Neural progenitor cell (in vitro differentiated cells): ENCODE data around the gene NPM1. TPM values are rescaled to one million over a fixed set of nuclear protein-coding genes. Genes with fewer than 3 reads are reported as not detected.

ENCODE experiments used
- DNase-seq: peaks from one replicate; pipeline ENCODE4 v3.0.0-alpha.2; 2016; ENCODE audit warnings: low spot score
- H2AFZ ChIP-seq: fragments of 200-600 bp; sonication (generic); replicated peaks from 2 replicates; pipeline ENCODE4 v1.6.1; 2016; ENCODE audit warnings: antibody characterized with exemption
- H3F3A ChIP-seq: fragments of 200-600 bp; sonication (generic); 2 replicates; pipeline ENCODE4 v1.6.1; 2016; ENCODE audit warnings: antibody characterized with exemption, low read depth
- H3K27ac ChIP-seq: fragments of 200-600 bp; sonication (generic); 2 replicates; pipeline ENCODE4 v1.5.1; 2016; ENCODE audit warnings: mild to moderate bottlenecking
- H3K27me3 ChIP-seq: fragments of 200-600 bp; sonication (generic); 2 replicates; pipeline ENCODE4 v1.6.1; 2016; ENCODE audit warnings: mild to moderate bottlenecking, moderate library complexity
- H3K36me3 ChIP-seq: fragments of 200-600 bp; sonication (generic); 2 replicates; pipeline ENCODE4 v1.5.1; 2016
- H3K4me1 ChIP-seq: fragments of 200-600 bp; sonication (generic); 2 replicates; pipeline ENCODE4 v1.6.1; 2016; ENCODE audit warnings: mixed run types
- H3K4me2 ChIP-seq: fragments of 200-600 bp; sonication (generic); 2 replicates; pipeline ENCODE4 v1.6.1; 2016
- H3K4me3 ChIP-seq: fragments of 200-600 bp; sonication (generic); 2 replicates; pipeline ENCODE4 v1.5.1; 2016
- H3K79me2 ChIP-seq: fragments of 200-600 bp; sonication (generic); 2 replicates; pipeline ENCODE4 v1.6.1; 2016; ENCODE audit warnings: low read depth
- H3K9ac ChIP-seq: fragments of 200-600 bp; sonication (generic); 2 replicates; pipeline ENCODE4 v1.6.1; 2016
- H3K9me3 ChIP-seq: fragments of 200-600 bp; sonication (generic); 2 replicates; pipeline ENCODE4 v1.5.1; 2016; ENCODE audit warnings: low read depth
- H4K20me1 ChIP-seq: fragments of 200-600 bp; sonication (generic); 2 replicates; pipeline ENCODE4 v1.6.1; 2016; ENCODE audit warnings: low read depth
- H3K27ac Mint-ChIP-seq: 3 replicates; pipeline ENCODE4 v1.8.0; 2021; ENCODE audit warnings: mixed read lengths
- H3K27me3 Mint-ChIP-seq: 2 replicates; pipeline ENCODE4 v1.8.0; 2022; ENCODE audit warnings: low read depth, mild to moderate bottlenecking, inconsistent platforms, moderate library complexity, mixed read lengths; ENCODE audit not compliant: insufficient read depth
- H3K36me3 Mint-ChIP-seq: 3 replicates; pipeline ENCODE4 v1.8.0; 2021; ENCODE audit warnings: mixed read lengths
- H3K4me1 Mint-ChIP-seq: 3 replicates; pipeline ENCODE4 v1.8.0; 2021; ENCODE audit warnings: mixed read lengths
- H3K4me3 Mint-ChIP-seq: 3 replicates; pipeline ENCODE4 v1.8.0; 2021; ENCODE audit warnings: mild to moderate bottlenecking, moderate library complexity, mixed read lengths
- H3K9me3 Mint-ChIP-seq: 3 replicates; pipeline ENCODE4 v1.8.0; 2020; ENCODE audit warnings: mixed read lengths
- CTCF ChIP-seq: fragments of 200-600 bp; sonication (generic); IDR thresholded peaks from 2 replicates; pipeline ENCODE4 v1.5.1; 2017; ENCODE audit warnings: antibody characterized with exemption, mild to moderate bottlenecking
- EZH2 ChIP-seq: fragments of 200-600 bp; sonication (generic); IDR thresholded peaks from 2 replicates; pipeline ENCODE4 v1.6.1; 2017; ENCODE audit warnings: antibody characterized with exemption, mild to moderate bottlenecking, moderate library complexity
- EZH2phosphoT487 ChIP-seq: fragments of 200-600 bp; sonication (generic); IDR thresholded peaks from 2 replicates; pipeline ENCODE4 v1.6.1; 2017; ENCODE audit warnings: antibody characterized with exemption
- total RNA-seq: library from RNA; depleted of rRNA; stranded (reverse); fragments of >200 nt; gene quantifications from 2 replicates; pipeline ENCODE4 v1.2.3, GENCODE V29; 2015; ENCODE audit warnings: low replicate concordance

Gene NPM1
- total RNA-seq, 1 donor from 2014 or later: 3,685 TPM

GRCh38 chr5:171421331-171422262 lies 33.9 kb downstream of the NPM1 start:
- no peaks in the 10 kb centered on the region for H3K79me2 ChIP-seq
- TF ChIP-seq EZH2: no peak
- TF ChIP-seq CTCF: no peak
- TF ChIP-seq EZH2phosphoT487: no peak
- no peak overlapping the region for H3K9ac ChIP-seq
- peak overlapping the region; percentile 53 for H3K4me3 ChIP-seq
- Mint-ChIP-seq H3K4me1 (peaks cover 56% of the 10 kb centered on the region), H3K27ac (no peak overlapping the region), H3K4me3 (peak overlapping the region; percentile 83), H3K36me3 (no peaks in the 10 kb centered on the region), H3K27me3 (peaks cover 17% of the 10 kb centered on the region), H3K9me3 (no peaks in the 10 kb centered on the region)
- H3K27ac ChIP-seq: no peak overlapping the region
- H3K27me3 ChIP-seq: peaks cover 48% of the 10 kb centered on the region
- peaks cover 41% of the 10 kb centered on the region for H3F3A ChIP-seq
- no peak overlapping the region for H2AFZ ChIP-seq
- H3K4me1 ChIP-seq: peaks cover 22% of the 10 kb centered on the region
- DNase-seq: no peak
- peaks cover 61% of the 10 kb centered on the region for H4K20me1 ChIP-seq
- H3K36me3 ChIP-seq: no peaks in the 10 kb centered on the region
- peak overlapping the region; percentile 90 for H3K4me2 ChIP-seq
- H3K9me3 ChIP-seq: no peaks in the 10 kb centered on the region

GRCh38 chr5:171422495-171422894 lies 34.8 kb downstream of the NPM1 start:
- Histone ChIP-seq H4K20me1 (peaks cover 52% of the 10 kb centered on the region), H3K79me2 (no peaks in the 10 kb centered on the region), H3F3A (peaks cover 32% of the 10 kb centered on the region), H3K4me2 (no peak overlapping the region), H3K27me3 (peaks cover 48% of the 10 kb centered on the region), H3K4me3 (no peak overlapping the region), H2AFZ (no peak overlapping the region), H3K27ac (no peak overlapping the region), H3K9ac (no peak overlapping the region), H3K36me3 (no peaks in the 10 kb centered on the region), H3K4me1 (peaks cover 22% of the 10 kb centered on the region), H3K9me3 (no peaks in the 10 kb centered on the region)
- peak overlapping the region; percentile 71 for H3K4me3 Mint-ChIP-seq
- TF ChIP-seq EZH2: no peak
- TF ChIP-seq EZH2phosphoT487: no peak
- TF ChIP-seq CTCF: no peak
- no peaks in the 10 kb centered on the region for H3K36me3 Mint-ChIP-seq
- no peaks in the 10 kb centered on the region for H3K9me3 Mint-ChIP-seq
- H3K27me3 Mint-ChIP-seq: peaks cover 17% of the 10 kb centered on the region
- DNase-seq: no peak
- peaks cover 56% of the 10 kb centered on the region for H3K4me1 Mint-ChIP-seq
- peak overlapping the region; percentile 97 for H3K27ac Mint-ChIP-seq

GRCh38 chr5:171422902-171423663 lies 35.4 kb downstream of the NPM1 start:
- no peak overlapping the region for H2AFZ ChIP-seq
- no peaks in the 10 kb centered on the region for H3K9me3 Mint-ChIP-seq
- H3K4me1 Mint-ChIP-seq: peaks cover 56% of the 10 kb centered on the region
- H3K4me2 ChIP-seq: no peak overlapping the region
- peaks cover 20% of the 10 kb centered on the region for H3K4me1 ChIP-seq
- peak overlapping the region; percentile 97 for H3K27ac Mint-ChIP-seq
- H3K4me3 Mint-ChIP-seq: peak overlapping the region; percentile 71
- no peaks in the 10 kb centered on the region for H3K36me3 ChIP-seq
- no peak overlapping the region for H3K9ac ChIP-seq
- no peaks in the 10 kb centered on the region for H3K9me3 ChIP-seq
- no peaks in the 10 kb centered on the region for H3K36me3 Mint-ChIP-seq
- TF ChIP-seq CTCF (no peak), EZH2phosphoT487 (no peak)
- H3F3A ChIP-seq: peaks cover 27% of the 10 kb centered on the region
- H3K79me2 ChIP-seq: no peaks in the 10 kb centered on the region
- peaks cover 17% of the 10 kb centered on the region for H3K27me3 Mint-ChIP-seq
- H4K20me1 ChIP-seq: peaks cover 46% of the 10 kb centered on the region
- H3K27ac ChIP-seq: no peak overlapping the region
- peaks cover 48% of the 10 kb centered on the region for H3K27me3 ChIP-seq
- H3K4me3 ChIP-seq: no peak overlapping the region
- DNase-seq: no peak
